Measurements from ENCODE around the gene ASTN2.

DNA sequence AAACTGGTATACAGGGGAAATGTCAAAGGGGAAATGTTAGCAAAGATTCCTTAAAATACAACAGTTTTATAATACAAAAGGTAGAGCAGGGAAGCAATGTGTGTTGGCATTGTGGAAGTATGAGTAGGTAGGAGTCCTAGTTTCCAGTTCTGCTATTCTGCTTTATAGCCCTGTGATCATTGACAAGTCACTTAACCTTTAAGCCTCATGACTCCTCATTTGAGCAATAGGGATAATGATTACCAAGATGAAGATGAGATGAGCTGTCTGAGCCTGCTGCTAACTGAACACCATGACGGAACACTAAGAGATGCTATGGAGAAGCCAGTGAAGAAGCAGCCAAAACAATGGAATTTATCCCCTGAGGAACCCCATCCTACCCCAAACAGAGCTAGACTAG is 1009.5 kb downstream of the ASTN2 start:
- TF ChIP-seq, protein P1, sequence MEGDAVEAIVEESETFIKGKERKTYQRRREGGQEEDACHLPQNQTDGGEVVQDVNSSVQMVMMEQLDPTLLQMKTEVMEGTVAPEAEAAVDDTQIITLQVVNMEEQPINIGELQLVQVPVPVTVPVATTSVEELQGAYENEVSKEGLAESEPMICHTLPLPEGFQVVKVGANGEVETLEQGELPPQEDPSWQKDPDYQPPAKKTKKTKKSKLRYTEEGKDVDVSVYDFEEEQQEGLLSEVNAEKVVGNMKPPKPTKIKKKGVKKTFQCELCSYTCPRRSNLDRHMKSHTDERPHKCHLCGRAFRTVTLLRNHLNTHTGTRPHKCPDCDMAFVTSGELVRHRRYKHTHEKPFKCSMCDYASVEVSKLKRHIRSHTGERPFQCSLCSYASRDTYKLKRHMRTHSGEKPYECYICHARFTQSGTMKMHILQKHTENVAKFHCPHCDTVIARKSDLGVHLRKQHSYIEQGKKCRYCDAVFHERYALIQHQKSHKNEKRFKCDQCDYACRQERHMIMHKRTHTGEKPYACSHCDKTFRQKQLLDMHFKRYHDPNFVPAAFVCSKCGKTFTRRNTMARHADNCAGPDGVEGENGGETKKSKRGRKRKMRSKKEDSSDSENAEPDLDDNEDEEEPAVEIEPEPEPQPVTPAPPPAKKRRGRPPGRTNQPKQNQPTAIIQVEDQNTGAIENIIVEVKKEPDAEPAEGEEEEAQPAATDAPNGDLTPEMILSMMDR (IDR thresholded peaks at IDR 0.05), result no peak
- TF ChIP-seq EP300 (IDR thresholded peaks at IDR 0.05), result no peak
- no peak for TF ChIP-seq POLR2A (IDR thresholded peaks at IDR 0.05)
